ENCODE results near the gene ZNF778.

ZNF778 gene

DNA sequence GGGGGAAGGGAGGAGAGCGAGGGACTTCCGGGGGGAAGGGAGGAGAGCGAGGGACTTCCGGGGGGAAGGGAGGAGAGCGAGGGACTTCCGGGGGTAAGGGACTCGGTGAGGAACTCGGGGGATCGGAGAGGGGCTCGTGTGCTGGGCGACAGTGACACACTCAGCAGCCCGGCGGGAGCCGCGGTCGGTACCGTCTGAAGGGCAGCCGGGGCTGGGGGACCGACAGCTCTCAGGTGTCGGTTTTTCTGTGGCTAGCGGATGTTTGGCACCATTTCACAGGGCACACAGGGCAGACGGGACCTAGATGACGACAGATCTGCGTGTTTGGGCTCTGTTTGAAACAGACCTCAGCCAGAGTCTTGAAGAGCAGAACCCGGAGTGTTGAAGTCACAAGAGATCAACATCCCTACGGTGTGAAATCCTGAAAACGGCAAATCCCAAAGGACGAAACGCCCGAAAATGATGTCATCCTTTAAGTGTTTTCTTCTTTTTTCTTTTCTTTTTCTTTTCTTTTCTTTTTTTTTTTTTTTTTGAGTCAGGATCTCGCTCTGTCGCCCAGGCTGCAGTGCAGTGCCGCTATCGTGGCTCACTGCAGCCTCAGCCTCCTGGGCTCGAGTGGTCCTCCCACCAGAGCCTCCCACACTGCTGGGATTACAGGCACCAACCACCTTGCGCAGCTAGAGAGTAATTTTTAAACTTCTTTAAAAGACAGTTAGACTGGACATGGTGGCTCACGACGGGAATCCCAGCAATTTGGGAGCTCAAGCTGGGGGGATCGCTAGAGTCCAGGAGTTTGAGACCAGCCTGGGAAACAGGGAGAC, 23.9 kb downstream of the ZNF778 start (continued):
- TF ChIP-seq ZSCAN5A (tag by site-specific recombination; IDR thresholded peaks at IDR 0.05) (no peak), ZNF596 (tag by site-specific recombination; IDR thresholded peaks at IDR 0.05) (0 out of 2 replicates have a peak, but pooled peaks have one; percentile 0), ZNF214 (tag by site-specific recombination; IDR thresholded peaks at IDR 0.05; ENCODE audit: borderline replicate concordance) (no peak), ELK4 (IDR thresholded peaks at IDR 0.05; ENCODE audit: borderline replicate concordance, low read depth, low read length) (peak; percentile 41), ZNF624 (tag by site-specific recombination; IDR thresholded peaks at IDR 0.05) (no peak), KLF10 (tag by site-specific recombination; IDR thresholded peaks at IDR 0.05) (no peak), ZNF223 (tag by site-specific recombination; IDR thresholded peaks at IDR 0.05) (no peak), ZNF530 (tag by site-specific recombination; IDR thresholded peaks at IDR 0.05; ENCODE audit: low read depth) (no peak), ZNF16 (tag by site-specific recombination; IDR thresholded peaks at IDR 0.05; ENCODE audit: low read depth) (no peak), PRDM10 (tag by site-specific recombination; IDR thresholded peaks at IDR 0.05) (no peak), ZNF391 (tag by site-specific recombination; IDR thresholded peaks at IDR 0.05; ENCODE audit: borderline replicate concordance, low read depth) (no peak), BCL11A (tag by site-specific recombination; IDR thresholded peaks at IDR 0.05; ENCODE audit: low read depth) (no peak), ZNF140 (tag by site-specific recombination; IDR thresholded peaks at IDR 0.05) (no peak), ZNF2 (tag by site-specific recombination; IDR thresholded peaks at IDR 0.05) (no peak), ZNF133 (tag by site-specific recombination; IDR thresholded peaks at IDR 0.05) (no peak), ZNF184 (tag by site-specific recombination; IDR thresholded peaks at IDR 0.05) (no peak), ZBTB44 (tag by site-specific recombination; IDR thresholded peaks at IDR 0.05) (no peak), MZF1 (tag by site-specific recombination; IDR thresholded peaks at IDR 0.05; ENCODE audit: borderline replicate concordance) (peak; percentile 63; the same call in 1 of the 2 replicates), SCRT2 (tag by site-specific recombination; IDR thresholded peaks at IDR 0.05) (no peak), ZNF23 (tag by site-specific recombination; IDR thresholded peaks at IDR 0.05; ENCODE audit: borderline replicate concordance) (no peak), YY1 (tag by site-specific recombination; IDR thresholded peaks at IDR 0.05) (no peak), ZNF792 (tag by site-specific recombination; IDR thresholded peaks at IDR 0.05) (peak; percentile 33; the same call in 1 of the 2 replicates), ZFHX2 (tag by site-specific recombination; conservative IDR thresholded peaks at IDR 0.05) (peak; percentile 53)
- TF ChIP-seq, protein P1, sequence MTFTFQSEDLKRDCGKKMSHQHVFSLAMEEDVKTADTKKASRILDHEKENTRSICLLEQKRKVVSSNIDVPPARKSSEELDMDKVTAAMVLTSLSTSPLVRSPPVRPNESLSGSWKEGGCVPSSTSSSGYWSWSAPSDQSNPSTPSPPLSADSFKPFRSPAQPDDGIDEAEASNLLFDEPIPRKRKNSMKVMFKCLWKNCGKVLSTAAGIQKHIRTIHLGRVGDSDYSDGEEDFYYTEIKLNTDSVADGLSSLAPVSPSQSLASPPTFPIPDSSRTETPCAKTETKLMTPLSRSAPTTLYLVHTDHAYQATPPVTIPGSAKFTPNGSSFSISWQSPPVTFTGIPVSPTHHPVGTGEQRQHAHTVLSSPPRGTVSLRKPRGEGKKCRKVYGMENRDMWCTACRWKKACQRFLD (tag by site-specific recombination; IDR thresholded peaks at IDR 0.05), result no peak
- TF ChIP-seq, protein P2, sequence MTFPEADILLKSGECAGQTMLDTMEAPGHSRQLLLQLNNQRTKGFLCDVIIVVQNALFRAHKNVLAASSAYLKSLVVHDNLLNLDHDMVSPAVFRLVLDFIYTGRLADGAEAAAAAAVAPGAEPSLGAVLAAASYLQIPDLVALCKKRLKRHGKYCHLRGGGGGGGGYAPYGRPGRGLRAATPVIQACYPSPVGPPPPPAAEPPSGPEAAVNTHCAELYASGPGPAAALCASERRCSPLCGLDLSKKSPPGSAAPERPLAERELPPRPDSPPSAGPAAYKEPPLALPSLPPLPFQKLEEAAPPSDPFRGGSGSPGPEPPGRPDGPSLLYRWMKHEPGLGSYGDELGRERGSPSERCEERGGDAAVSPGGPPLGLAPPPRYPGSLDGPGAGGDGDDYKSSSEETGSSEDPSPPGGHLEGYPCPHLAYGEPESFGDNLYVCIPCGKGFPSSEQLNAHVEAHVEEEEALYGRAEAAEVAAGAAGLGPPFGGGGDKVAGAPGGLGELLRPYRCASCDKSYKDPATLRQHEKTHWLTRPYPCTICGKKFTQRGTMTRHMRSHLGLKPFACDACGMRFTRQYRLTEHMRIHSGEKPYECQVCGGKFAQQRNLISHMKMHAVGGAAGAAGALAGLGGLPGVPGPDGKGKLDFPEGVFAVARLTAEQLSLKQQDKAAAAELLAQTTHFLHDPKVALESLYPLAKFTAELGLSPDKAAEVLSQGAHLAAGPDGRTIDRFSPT (tag by site-specific recombination; IDR thresholded peaks at IDR 0.05), result no peak
- TF ChIP-seq, protein P3, sequence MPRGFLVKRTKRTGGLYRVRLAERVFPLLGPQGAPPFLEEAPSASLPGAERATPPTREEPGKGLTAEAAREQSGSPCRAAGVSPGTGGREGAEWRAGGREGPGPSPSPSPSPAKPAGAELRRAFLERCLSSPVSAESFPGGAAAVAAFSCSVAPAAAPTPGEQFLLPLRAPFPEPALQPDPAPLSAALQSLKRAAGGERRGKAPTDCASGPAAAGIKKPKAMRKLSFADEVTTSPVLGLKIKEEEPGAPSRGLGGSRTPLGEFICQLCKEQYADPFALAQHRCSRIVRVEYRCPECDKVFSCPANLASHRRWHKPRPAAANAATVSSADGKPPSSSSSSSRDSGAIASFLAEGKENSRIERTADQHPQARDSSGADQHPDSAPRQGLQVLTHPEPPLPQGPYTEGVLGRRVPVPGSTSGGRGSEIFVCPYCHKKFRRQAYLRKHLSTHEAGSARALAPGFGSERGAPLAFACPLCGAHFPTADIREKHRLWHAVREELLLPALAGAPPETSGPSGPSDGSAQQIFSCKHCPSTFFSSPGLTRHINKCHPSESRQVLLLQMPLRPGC (tag by site-specific recombination; IDR thresholded peaks at IDR 0.05), result no peak
